ENCODE results near the gene SCLY.
"Not testable (repeated sequence)": the region's sequence is repeated elsewhere in the genome, so short reads cannot be mapped to it uniquely, and the experiment has no call there.

SCLY gene, protein sequence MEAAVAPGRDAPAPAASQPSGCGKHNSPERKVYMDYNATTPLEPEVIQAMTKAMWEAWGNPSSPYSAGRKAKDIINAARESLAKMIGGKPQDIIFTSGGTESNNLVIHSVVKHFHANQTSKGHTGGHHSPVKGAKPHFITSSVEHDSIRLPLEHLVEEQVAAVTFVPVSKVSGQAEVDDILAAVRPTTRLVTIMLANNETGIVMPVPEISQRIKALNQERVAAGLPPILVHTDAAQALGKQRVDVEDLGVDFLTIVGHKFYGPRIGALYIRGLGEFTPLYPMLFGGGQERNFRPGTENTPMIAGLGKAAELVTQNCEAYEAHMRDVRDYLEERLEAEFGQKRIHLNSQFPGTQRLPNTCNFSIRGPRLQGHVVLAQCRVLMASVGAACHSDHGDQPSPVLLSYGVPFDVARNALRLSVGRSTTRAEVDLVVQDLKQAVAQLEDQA
- total RNA-seq: 2.8 to 7.2 (median 5.6) reads per million in 4 donors

DNA sequence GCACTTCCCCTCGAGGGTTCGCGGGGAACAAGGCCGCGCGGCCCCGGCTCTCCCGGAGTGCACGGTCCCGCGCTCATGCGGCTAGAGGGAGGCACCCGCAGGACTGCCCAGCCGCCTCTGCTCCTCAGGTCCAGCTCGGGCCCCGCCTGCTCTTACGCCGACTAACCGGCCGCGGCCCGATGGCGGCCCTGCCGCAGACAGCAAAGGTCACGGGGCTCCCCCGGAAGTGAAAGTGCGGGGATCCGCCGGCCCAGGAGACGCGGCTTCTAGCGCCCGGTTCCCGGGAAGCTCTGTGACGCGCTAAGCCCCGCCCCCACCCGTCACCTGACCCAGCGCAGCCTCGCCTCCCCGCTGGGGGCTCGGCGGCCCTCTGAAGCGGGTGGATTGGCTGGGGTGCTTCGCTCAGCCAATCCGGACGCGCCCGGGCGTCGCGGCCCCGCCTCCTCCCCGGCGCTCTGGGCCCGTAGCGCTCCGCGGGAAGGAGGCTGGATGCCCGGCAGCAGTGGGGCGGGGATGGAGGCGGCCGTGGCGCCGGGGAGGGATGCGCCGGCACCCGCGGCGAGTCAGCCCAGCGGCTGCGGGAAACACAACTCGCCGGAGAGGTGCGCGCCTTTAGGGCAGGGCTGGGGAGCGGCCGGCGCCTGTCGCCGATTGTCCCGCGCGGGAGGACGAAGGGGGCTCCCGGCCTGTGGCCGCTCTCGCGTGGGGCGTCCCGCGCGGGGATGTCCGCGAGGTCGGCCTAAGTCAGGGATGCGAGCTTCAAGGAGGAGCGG lies at the start of gene SCLY:
SCLY (plus strand) TSS at position 460 of the 773 bp plus-strand sequence; CDS start at position 514, 54 bp downstream.
- peak; percentile 95 to 99 (median 97) for DNase-seq

DNA sequence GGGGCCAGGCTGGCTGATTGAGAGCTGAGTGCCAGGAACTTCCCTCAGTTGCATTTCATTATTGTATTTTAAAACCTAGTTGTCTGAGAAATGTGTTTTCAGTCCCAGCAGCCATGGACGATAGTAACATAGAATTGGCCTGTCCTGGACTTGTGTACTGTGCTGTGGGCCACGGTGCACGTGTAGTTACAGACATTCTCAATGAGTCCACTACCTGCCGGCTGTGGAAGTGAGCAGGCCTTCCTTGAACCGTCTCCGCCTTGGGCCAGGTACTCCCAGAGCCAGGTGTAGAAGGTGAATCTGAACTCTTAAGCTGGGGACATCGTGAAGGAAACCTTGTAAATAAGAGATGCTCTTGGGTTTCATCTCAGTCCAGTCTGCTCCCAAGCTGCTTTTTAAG lies 47.0 kb upstream of the SCLY start:
- no peak for DNase-seq

DNA sequence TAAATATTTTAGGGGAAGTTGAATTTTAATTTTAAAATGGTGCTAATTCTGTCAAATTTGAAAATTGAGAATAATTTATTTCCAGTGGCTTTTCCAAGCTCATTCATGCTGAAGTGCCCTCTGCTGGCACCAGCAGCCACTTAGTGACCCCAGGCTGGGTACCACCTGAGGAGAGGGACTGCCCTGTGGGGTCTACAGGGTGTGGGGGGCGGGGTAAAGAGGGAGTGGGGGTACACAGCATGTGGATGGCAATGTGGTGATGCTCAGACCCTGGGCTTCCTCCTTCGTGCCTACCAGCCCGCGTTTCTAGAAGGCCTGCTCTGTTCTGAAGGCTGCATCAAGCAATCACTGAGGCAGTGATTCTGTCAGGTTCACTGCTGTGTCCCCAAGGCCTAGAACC lies 45.1 kb upstream of the SCLY start:
- DNase-seq: no peak

DNA sequence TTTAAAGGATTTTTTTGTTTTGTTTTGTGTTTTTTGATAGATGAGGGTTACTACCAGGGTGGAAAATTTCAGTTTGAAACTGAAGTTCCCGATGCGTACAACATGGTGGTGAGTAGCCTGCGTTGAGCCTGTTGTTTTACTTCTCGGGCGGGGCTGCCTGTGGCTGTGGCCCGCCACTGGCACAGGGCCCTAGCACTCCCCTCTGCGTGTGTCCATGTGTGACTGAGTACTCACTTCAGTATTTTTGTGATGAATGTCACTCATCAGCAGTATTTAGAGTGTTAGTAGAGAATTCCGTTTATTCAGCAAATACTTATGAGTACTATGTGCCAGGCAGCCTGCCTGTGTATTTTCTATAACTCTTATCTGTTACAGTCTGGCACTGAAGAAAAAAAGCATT lies 44.3 kb upstream of the SCLY start:
- no peak for DNase-seq

DNA sequence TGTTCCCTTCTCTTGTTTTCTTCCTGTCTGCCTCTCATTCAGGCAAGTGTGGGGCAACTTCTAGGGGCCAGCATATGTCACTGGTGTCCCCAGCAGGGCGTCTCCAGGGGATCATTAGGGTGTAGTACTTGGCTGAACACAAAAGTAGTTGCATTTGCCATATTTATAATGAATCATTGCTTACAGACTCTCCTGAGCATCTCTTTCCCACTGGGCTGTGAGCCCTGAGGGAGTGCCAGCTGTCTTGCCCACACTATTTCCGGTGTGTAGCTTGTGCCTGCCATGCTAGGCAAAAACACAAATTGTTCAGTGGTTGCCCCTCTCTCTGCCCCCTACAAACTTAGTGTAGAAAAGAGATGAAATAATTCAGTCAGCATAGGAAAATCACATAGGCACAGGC lies 40.8 kb upstream of the SCLY start:
- no peak for DNase-seq

DNA sequence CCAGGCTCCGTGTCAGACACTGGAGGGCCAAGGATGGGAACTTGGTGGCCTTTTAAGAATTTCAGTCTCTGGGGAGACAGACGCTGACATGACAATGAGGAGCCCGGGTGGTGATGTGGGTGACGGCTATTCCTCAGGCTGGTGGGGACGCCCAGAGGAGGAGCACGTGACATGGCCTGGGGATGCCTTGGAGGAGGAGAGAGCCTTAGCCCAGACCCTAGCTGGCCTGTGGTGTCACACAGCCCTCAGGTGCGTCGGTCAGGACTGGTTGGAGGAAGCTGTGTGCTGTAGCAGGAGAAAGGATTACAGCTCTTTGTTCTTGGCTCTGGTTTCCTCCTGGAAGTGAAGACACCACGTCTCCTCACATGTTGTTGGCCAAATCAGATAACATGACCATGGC lies 40.0 kb upstream of the SCLY start:
- DNase-seq: no peak

DNA sequence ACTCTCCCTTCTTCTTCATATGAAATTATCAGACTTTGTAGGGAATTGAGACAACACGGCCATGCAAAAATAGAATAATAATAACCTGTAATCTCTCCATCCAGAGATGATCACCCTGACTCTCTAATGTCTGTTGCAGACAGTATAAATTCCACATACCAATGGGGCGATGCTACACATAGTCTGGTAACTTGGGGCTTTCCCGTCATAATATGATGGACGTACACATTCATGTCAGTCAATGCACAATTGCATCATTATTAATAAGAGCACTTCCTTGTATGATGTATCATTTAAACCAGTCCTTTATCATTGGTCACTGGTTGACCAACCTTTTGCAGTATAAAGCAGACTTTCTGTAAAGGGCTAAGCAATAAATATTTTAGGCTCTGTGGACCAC lies 39.5 kb upstream of the SCLY start:
- DNase-seq: no peak

DNA sequence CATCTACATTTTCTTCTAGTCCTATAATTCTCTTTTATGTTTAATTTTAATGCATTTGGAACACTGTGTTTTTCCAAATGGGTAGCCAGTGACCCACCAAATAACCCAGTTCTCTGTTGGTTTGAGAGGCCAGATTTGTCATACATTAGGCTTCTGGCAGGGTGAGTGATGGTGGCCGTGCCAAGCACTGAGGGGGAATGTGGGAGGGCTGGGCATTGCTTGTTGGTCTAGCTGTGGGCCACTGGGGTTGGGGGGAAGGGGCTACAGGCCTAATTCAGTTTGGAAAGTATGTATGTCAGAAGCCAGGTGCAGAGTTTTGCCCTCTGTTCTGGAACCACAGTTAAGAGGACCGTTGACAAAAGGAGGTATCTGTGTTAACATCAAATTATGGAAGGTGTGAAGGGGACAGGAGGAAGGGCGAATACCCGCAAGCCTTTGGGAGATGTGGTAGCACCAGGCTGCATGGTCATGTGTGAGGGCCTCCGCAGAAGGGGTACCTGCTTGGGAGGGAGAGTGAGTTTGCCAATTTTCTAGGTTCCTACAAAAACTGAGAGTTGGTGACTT lies 38.1 kb upstream of the SCLY start:
- no peak for DNase-seq

DNA sequence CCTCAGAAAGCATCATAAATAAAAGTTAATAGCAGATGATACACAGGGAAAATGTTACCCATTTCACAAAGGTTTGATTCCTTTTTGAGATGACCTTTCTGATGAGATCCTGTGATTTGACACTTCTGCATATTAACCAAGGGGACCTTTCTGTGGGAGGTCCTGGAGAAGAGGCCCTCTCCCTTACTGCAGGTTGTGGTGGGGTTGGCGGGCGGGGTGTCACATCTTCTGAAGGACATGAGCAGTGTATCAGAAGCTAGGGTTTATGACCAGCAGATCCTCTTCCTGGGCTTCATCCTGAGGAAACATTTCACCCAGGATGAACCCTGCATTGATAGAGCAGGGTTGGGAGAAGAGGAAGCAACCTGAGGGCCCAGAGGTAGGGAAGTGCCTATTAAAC lies 37.2 kb upstream of the SCLY start:
- DNase-seq: no peak

DNA sequence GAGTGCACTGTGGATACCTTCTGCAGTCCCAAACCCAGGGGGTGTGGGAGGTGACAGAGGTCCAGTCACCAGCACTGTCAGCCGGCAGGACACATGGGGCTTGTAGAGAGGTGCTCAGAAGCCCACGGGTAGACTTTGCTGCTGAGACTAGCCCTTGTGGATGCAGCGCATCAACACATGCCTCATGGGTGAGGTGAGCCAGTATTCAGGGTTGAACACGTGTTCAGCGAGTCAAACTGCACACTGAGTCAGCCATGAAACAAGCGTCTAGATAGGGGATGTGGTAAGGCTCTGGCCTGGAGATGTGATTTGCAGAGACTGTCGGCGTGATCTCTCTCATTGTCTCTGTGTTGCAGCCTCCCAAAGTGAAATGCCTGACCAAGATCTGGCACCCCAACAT lies 35.8 kb upstream of the SCLY start:
- DNase-seq: peak in 1 of 5 donors; percentile 51

DNA sequence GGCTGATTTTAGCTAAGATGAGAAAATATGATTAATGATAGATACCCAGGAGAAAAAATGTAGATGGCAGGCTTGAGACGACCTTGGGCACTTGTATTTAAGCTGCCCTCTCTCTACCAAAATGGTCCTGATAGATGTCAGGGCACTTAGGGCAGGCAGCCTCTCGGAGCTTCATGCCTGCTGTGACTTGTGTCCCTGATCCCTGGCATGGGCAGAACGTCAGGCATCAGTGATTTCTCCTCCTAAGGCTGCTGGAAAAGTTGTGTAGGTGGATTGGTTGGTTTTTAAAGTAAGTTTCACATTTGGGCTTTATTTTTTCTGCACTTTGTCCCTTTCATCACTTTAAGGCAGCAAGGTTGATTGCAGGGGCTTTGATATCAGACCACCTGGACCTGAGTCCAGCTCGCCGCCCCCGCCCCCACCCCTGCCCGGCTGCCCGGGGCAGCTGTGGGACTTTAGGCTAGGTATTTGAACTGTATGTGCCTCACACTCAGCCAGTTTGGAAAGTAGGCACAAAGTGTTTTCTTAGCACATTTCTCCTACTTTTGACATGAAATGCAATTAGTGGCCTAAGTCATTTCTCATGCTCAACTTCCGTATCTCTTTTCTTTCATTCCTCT lies 35.0 kb upstream of the SCLY start:
- no peak for DNase-seq

DNA sequence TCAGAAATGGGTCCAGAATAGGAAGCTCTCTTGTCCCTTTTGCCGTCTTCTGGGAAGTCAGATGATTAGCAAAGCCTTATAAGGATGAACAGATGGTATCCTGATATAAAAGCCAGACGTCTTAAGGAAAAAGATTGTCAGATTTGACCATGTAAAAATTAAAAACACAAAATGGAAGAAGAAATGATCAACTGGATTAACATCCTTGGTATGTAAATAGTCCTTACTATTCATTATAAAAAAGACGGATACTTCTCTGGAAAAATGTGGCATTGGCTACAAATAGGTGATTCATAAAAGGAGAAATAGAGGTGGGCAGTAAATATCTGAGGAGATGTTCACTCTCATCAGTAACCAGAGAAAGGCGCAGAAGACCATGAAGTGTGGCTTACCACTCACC lies 33.7 kb upstream of the SCLY start:
- no peak for DNase-seq

DNA sequence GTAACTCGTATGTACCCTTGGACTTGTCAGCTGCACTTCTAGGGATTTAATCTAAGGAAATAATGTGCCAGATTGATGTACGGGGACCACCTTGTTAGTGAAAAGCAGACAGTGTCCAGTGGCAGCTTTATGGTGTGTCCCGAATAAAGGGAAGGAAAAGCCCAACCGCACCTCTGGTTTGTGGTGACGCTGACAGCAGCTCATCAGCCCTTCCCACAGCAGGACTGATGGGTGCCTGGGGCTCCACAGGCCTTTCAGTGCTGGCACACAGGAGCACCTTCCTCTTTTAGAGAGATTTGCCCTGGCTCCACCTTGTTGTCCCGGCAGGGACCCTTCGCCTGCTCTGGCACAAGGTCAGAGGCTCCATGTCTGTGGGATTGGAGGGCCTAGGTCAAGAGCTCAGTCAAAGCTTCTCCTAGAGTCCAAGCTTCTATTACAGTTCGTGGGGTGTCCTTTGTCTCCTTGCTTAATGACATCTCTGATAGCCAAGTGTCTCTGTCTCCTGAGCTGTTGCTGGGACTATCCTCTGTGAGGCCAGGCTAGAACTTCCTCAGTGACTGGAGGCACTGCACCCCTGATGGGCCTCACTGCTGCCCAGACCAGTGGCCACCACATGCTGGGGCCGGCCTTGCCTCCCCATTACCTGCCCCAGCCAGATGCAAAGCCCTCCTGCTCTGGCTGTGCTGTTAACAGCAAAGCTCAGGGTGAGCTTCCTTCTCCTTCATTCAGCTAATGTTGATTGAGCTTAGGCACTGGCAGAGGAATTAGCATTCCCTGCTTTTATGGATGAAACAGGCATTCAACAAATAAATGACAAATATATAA lies 33.0 kb upstream of the SCLY start:
- DNase-seq: no peak

DNA sequence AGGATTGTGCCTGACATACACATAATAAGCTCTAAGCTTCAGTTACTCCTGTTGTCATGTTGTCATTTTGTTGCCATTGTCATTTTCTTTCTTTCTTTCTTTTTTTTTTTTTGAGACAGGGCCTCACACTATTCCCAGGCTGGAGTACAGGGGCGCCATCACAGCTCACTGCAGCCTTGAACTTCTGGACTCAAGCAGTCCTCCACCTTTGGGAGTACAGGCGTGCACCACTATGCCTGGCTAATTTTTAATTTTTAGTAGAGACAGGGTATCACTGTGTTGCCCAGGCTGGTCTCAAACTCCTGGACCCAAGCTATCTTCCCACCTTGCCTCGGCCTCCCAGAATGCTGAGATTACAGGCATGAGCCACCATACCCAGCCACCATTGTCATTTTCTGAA lies 30.9 kb upstream of the SCLY start:
- no peak for DNase-seq

DNA sequence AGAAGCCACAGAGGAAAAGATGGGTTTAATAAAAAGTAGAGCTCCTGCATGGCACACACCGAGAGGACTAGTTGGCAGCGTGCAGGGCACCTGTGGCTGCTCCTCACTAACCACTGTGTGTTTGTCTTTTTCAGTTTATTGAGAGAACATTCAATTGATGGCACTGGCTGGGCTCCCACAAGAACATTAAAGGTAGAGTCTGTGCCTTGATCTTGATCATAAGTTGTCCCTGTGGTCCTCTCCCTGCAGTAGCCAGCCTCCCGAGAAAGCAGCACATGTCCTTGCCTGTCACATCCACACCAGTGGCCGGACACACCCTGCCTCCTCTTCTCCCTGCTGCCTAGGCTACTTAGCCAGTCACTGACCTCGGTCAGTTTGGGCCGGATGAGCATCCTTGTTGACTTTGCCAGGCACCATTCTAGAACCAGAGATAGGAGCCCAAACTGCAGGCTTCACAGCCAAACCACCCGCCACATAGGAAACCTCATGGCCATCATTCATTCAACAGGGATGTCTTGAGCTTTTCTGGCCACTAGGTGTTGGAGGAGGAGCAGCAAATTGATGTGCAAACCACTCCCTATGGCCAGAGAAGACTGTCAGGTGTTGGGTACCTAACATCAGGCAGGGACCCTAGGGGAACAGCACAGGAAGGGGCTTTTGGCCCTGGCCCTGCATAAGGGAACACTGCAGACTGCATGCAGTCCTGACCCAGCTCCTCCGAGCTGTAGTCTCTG lies 30.2 kb upstream of the SCLY start:
- DNase-seq: no peak

DNA sequence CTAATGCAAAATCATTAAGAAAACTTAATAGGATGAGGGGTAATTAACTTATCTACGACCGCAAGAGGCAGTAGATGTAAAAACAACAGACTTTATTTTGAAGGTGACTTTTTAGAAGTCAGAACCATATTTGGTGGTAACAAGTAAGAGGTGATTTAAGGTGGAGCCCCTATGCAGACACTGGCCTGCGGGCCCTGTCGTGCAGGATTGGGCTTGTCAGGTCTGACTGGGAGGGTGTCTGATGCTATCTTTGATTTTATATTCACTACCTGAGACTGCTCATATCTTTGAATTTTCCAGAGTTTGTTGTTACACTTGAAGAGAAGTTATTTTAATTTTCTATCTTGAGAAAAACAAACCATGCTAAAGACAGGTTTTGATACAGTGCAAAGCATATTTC lies 29.1 kb upstream of the SCLY start:
- DNase-seq: no peak

DNA sequence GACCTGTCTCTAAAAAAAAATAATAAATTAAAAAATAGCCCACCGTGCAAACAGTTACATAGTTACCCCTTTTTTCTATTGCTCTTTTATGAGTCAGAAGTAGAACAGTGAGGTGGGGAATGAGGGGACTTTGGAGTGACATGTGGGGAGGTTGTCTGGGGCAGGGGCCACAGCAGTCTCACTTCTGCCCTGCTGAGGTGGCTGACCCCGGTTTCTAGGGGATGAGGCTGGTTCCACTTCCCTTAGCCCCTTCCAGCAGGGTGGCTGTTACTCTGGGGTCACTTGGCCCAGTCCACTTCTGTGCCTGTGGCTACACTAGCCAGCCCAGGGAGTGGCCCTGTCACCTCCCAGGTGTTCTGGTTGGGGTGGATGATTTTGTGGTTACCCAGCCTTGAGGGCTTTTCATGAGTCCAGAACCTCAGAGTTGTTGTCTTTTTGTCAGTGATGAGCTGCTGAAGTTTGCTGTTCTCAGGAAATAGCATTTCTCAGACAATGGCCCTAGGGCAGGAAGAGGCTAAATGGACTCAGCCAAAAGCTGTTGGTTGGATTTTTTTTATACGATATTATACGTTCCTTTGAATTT lies 28.0 kb upstream of the SCLY start:
- no peak for DNase-seq

DNA sequence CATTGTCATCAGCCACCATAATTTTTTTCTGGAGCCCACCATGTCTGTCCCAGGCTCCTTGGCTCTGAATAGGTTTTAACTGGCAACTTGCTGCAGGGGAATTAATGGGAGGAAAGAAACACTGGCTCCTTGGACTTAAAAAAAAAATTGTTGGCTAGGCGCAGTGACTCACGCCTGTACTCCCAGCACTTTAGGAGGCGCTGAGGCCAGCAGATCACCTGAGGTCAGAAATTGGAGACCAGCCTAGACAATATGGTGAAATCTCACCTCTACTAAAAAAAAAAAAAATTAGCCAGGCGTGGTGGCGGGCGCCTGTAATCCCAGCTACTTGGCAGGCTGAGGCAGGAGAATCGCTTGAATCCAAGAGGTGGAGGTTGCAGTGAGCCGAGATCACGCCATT lies 26.8 kb upstream of the SCLY start:
- DNase-seq: not testable (repeated sequence)

DNA sequence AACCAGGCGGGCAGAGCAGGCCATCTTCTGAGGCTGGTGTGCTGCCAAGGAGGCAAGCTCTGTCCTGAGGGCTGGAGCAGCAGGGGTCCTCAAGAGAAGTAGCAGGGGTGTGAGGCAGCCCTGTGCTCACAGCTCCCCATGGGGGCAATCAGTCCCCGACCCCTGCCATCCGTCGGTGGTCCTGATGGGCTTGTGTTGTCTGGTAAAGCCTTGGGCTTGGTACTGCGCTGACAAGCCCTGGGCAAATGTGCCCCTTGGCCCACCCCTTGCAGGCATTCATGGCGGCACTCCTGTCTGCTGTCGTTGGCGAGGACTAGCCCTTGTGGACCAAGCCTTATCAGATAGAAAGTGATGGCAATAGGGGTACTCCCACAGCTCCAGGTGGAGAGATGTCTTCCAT lies 22.6 kb upstream of the SCLY start:
- DNase-seq: no peak

DNA sequence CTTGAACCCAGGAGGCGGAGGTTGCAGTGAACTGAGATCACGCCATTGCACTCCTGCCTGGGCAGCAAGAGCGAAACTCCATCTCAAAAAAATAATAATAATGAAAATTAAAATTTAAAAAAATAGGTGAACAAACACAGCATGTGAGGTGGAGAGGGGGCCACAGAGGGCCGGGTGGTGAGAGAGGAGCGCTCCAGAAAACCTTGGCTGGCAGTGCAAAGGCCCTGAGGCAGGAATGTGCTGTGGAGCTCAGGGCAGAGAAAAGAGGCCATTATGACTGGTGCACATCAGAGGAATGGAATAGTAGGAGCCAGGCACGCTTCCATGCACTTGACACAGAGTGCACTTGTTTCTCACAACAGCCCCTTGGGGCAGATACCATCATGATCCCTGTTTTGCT lies 21.6 kb upstream of the SCLY start:
- DNase-seq: no peak

DNA sequence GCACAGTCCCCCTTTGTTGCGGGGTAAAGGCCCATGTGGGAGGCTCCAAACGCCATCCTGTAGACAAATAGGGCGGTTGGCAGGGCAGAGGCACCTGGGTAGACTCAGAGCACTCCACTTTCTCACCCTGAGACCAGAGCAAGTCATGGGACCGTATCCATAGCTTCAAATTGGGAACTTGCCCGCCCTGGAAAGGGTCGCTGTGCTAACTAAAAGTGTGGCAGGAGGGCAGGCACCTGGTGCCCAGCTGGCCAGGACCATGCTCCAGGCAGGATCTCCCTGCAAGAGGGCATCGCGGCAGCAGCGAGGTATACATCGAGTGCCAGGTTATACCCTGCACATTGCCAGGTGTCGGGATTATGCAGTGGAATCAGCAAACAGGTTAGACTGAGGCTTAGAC lies 20.8 kb upstream of the SCLY start:
- DNase-seq: no peak
